Mucosa of descending colon (tissue), 3 donors: ENCODE data around the gene KLHL33. TPM values are rescaled to one million over a fixed set of nuclear protein-coding genes. Genes with fewer than 3 reads are reported as not detected.

ENCODE experiments used
- ATAC-seq: fragments of 200-7000 bp; cut with Tn5 transposase; one replicate; pipeline ENCODE4 v1.9.1; 2020; ENCODE audit warnings: mild to moderate bottlenecking, moderate library complexity
- DNase-seq, 3 donors: peaks; one replicate each; pipeline ENCODE4 v3.0.0-alpha.2; 2020
- H3K36me3 ChIP-seq: fragments of 200-600 bp; one replicate; pipeline ENCODE4 v1.8.0; 2021; ENCODE audit warnings: low read depth, mild to moderate bottlenecking
- H3K4me1 ChIP-seq: fragments of 200-600 bp; one replicate; pipeline ENCODE4 v1.8.0; 2021; ENCODE audit warnings: low read depth, mild to moderate bottlenecking
- H3K4me3 ChIP-seq: fragments of 200-600 bp; one replicate; pipeline ENCODE4 v1.8.0; 2021; ENCODE audit warnings: mild to moderate bottlenecking
- H3K9me3 ChIP-seq: fragments of 200-600 bp; one replicate; pipeline ENCODE4 v1.8.0; 2021; ENCODE audit warnings: mild to moderate bottlenecking
- CTCF ChIP-seq: fragments of 200-600 bp; IDR thresholded peaks from one replicate; pipeline ENCODE4 v1.8.0; 2022; ENCODE audit warnings: antibody characterized with exemption, mild to moderate bottlenecking
- intact Hi-C, 2 donors: fragments of 100-400 bp; cut with DNase I in 1 of 2; cut with micrococcal nuclease in 1 of 2; formaldehyde crosslinking; loops; one replicate each; pipeline versions ENCODE4 v1.11.0 to v1.11.1; 2022; cut with DNase I, micrococcal nuclease
- total RNA-seq, 3 donors: library from RNA; stranded (reverse); fragmentation: NEBNext Ultra II Directional in 2 of 3; extraction: Animal tissue kit (Norgen Biotek cat#: 25700) in 2 of 3; gene quantifications; one replicate each; pipeline versions ENCODE4 v1.2.1 to v1.2.4, GENCODE V29; 2021 to 2023
- donor health status: DM: no; HTN: no; CAD: no; lungs with moderate emphysema.
- donor health status: DM: no; HTN: no; CAD: no.
- donor health status: DM: no; HTN: yes; CAD: no.

Gene KLHL33
- total RNA-seq, 3 donors from 2014 or later = 0.12 to 0.85 (median 0.27) TPM

- Histone ChIP-seq H3K4me3 (no peak overlapping the region), H3K9me3 (no peaks in the 10 kb centered on the region), H3K4me1 (peaks cover 28% of the 10 kb centered on the region), H3K36me3 (peaks cover 5% of the 10 kb centered on the region)
- intact Hi-C loops = no loop called here
- DNase-seq = no peak
- no peak for ATAC-seq
- TF ChIP-seq CTCF = no peak
These were observed 36.7 kb upstream of the KLHL33 start for GRCh38 chr14:20472536-20473169.

- TF ChIP-seq CTCF = no peak
- intact Hi-C loops = no loop called here
- Histone ChIP-seq H3K4me3 (peak overlapping the region; percentile 60), H3K9me3 (no peaks in the 10 kb centered on the region), H3K36me3 (peaks cover 5% of the 10 kb centered on the region), H3K4me1 (peaks cover 24% of the 10 kb centered on the region)
- peak in 1 of 3 donors; percentile 21 for DNase-seq
- ATAC-seq = no peak
These were observed 34.6 kb upstream of the KLHL33 start for GRCh38 chr14:20470603-20470901.

- H3K4me1 ChIP-seq = peaks cover 24% of the 10 kb centered on the region
- H3K4me3 ChIP-seq = peak overlapping the region; percentile 60
- H3K9me3 ChIP-seq = no peaks in the 10 kb centered on the region
- DNase-seq (peak in 2 of 3 donors; percentile 52 to 60), ATAC-seq (peak; percentile 76)
- intact Hi-C loops = no loop called here
- TF ChIP-seq CTCF = no peak
- peaks cover 5% of the 10 kb centered on the region for H3K36me3 ChIP-seq
These were observed 34.1 kb upstream of the KLHL33 start for GRCh38 chr14:20469890-20470602.

GRCh38 chr14:20469242-20469889 lies 33.4 kb upstream of the KLHL33 start, which contains the start of gene PNP:
Gene PNP (plus strand): TSS chr14:20469406. CDS start chr14:20469525, 119 bp downstream.
- Histone ChIP-seq H3K36me3 (no peaks in the 10 kb centered on the region), H3K4me1 (peaks cover 24% of the 10 kb centered on the region), H3K9me3 (no peaks in the 10 kb centered on the region), H3K4me3 (peak within 1 kb of the TSS; percentile 60)
- intact Hi-C loops = no loop called here
- peak; percentile 96 for ATAC-seq
- DNase-seq = peak; percentile 95 to 97 (median 96)
- no peak for TF ChIP-seq CTCF

- DNase-seq (peak in 1 of 3 donors; percentile 67), ATAC-seq (no peak)
- no peak for TF ChIP-seq CTCF
- intact Hi-C loops = no loop called here
- peak overlapping the region; percentile 60 for H3K4me3 ChIP-seq
- H3K36me3 ChIP-seq = no peaks in the 10 kb centered on the region
- no peaks in the 10 kb centered on the region for H3K9me3 ChIP-seq
- peaks cover 24% of the 10 kb centered on the region for H3K4me1 ChIP-seq
These were observed 32.8 kb upstream of the KLHL33 start for GRCh38 chr14:20468764-20469241.
